ENCODE measurements around the gene PRSS1.

DNA sequence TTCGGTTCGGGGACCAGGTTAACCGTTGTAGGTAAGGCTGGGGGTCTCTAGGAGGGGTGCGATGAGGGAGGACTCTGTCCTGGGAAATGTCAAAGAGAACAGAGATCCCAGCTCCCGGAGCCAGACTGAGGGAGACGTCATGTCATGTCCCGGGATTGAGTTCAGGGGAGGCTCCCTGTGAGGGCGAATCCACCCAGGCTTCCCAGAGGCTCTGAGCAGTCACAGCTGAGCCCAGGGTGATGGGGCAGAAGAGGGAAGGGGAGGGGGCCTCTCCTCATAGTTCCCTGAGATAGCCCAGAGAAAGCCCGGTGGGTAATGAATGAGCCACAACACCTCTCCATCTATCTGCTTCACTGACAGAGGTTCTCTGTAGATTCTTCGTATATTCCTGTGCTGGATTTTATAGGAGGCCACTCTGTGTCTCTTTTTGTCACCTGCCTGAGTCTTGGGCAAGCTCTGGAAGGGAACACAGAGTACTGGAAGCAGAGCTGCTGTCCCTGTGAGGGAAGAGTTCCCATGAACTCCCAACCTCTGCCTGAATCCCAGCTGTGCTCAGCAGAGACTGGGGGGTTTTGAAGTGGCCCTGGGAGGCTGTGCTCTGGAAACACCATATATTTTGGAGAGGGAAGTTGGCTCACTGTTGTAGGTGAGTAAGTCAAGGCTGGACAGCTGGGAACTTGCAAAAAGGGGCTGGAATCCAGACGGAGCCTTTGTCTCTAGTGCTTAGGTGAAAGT, 37.9 kb downstream of the PRSS1 start:
- no peak for TF ChIP-seq CTCF (IDR thresholded peaks at IDR 0.05; ENCODE audit: low read depth, low read length)
- no peak for TF ChIP-seq EZH2phosphoT487 (IDR thresholded peaks at IDR 0.05; ENCODE audit: low read depth)
